M059J (cell line): ENCODE results near the gene MRNIP. TPM values are rescaled to one million over a fixed set of nuclear protein-coding genes. Genes with fewer than 3 reads are reported as not detected.
A peak's percentile ranks its signal among the peaks of the same experiment; 100 is the strongest.

Experiments
- DNase-seq: peaks from one replicate; pipeline ENCODE4 v3.0.0-alpha.2; 2012; ENCODE audit warnings: low read depth
- total RNA-seq: library from RNA; depleted of rRNA; stranded (reverse); fragments of >200 nt; shearing (Covaris generic); gene quantifications from 2 replicates; pipeline ENCODE4 v1.2.3, GENCODE V29; 2014

Gene MRNIP
- total RNA-seq, 1 experiment from 2014 or later: 11.3 TPM

DNA sequence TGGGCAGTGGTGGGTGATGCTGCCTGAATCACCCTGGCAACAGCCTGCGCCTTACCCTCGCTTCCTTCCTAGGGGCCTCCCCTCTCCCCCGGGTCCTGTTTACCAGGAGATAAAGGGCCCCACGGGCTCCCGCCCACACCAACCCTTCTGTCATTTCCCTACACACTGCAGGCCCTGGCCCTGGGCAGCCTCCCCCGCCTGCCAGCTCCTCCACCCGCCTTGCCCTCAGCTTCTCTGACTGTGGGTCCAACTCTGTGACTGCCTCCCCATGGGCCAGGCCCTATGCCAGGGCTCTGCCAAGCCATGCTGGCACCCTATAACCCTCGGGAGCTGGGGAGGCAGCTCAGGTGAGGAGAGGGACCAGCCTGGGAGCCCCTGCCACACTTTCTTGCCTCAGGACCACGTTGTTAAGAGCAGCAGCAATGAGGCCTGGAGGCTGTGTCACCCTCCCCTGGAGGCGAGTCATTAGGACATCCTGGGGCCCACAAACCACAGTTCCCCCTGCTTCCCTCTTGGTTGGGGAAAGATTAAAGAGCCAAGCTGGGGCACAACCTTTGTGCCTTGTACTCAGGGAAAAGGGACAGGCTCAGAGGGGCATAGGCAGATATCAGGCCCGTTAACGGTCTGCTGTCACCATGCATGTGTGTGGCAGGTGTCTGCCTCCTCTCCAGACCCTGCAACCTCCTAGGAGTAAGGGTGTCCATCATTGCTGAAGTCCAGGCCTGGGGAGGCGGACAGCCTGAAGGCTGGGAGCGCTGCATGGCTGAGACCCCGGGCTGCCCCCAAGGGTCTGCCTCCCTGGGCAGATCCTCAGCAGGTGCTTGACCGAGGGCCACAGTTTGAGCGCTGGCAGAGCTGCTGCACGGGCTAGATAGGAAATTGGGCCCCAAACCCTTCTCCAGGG lies 54.7 kb downstream of the MRNIP start:
- DNase-seq: peak; percentile 54

DNA sequence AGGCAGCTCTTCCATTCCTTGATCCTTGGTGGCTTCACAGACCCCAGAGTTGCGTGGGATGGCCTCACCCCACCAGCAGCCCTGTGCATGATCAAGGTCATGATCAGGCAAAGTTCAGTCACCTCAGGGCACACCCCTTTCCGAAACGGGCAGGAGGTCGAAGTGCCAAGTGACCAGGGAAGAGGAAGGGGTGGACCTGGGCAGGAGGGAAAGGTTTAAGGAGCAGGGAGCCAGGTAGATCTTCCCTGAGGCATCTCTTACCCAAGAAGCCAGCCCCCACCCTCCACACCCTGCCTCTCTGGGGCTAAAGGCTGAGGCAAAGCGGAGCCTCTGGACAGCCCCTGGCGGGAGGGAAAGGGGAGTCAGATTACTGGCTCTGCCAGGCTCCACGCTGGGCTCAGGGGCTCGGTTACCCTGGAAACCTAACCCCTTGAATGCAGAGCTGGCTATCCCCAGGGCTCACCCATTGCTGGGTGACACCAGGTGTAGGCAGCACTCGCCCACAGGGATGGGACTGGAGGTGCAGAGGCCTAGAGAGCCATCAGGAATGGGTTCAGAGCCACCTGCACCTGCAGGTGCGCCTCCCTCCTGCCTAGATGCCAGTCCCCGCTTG lies 55.6 kb downstream of the MRNIP start:
- no peak for DNase-seq

DNA sequence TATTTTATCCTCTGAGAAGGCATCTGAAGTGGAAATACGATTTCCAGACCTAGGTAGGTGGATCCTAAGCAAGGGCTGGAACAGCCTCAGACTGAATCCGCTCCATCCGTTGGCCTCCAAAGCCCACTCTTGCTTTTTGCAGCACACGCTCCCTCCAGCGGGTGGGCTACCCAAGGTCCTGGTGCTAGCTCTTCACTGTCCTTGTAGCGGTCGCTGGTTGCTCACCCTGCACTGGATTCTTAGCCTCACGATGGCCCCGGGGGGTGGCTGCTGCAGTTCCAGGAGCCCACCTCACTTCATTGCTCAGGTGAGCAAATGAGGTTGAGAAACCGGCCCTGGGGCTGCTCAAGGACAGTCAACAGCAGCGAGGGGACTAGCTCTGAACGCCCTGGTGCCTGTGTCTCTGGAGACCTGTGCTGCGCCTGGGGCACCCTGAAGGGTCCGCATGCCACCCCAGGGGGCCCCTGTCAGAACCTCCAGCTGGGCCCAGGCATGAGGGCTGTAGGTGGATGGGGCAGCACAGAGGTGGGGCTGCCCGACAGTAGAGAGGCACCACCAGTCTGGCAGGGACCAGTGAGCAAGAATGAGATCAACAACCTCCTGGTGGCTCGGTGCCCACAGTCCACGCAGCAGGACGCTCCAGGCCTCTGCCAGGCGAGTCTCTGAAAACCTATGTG lies 56.3 kb downstream of the MRNIP start:
- DNase-seq: no peak

DNA sequence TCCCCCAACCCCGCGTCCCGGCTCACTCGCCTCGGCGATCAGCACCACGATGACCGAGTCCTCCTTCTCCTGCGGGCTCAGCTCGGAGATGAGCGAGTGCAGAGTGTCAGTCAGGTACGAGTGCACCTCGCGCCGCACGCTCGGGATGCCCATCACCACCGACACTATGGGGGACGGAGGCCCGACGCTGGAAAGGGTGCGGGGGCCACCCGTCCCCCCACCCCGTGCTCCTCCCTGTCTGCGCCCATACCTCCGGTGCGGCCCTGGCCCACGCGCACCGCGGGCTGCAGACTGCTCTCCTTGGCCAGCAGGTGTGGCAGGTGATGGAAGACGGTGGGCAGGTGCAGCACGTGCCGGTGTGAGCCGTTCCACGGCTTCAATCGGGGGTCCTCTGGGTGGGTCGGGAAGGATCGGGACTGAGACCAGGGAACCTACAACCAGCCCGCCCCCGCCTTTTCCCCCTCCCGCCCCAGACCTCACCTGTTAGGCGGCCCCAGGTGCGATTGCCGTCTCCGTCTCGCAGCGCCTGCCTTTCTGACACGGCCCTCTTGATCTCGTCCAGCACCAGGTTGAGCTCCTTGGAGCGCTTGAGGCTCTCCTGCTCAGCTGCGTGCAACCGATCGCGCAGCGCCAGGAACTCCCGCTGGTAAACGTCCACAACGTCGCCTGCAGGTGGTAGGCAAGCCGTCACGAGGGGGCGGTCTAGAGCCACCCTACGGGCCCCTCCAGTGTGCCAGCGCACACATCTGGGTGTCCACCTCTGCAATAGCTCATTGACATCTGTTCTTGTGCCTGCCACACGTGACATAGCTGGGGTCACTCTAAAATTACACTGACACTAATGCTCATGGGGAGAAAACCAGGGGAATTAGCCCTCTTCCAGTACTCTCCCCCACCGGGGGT lies 57.1 kb downstream of the MRNIP start:
- DNase-seq: no peak

DNA sequence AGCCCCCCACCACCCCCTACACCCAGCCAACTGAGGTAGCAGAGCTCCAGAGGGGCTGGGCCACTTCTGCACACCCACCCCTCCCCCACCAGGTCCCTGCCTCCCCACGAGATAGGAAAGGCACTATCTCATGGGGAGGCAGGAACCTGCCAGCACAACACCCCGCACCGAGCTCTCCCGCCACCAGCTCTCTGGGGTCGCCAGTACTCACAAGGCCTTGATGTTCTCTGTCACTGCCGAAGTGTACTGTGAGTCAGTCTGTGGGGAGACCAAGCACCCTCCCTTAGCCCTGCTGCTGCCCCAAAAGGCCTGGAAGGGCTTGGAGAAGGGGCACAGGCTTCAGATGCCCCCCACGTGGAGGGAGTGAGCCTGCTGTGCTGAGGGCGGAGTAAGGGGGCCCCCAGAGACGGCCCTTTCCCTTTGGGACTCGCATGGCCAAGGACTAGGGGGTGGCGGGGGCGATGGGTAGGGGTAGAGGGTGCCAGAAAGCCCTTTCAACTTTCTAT lies 57.9 kb downstream of the MRNIP start:
- no peak for DNase-seq

DNA sequence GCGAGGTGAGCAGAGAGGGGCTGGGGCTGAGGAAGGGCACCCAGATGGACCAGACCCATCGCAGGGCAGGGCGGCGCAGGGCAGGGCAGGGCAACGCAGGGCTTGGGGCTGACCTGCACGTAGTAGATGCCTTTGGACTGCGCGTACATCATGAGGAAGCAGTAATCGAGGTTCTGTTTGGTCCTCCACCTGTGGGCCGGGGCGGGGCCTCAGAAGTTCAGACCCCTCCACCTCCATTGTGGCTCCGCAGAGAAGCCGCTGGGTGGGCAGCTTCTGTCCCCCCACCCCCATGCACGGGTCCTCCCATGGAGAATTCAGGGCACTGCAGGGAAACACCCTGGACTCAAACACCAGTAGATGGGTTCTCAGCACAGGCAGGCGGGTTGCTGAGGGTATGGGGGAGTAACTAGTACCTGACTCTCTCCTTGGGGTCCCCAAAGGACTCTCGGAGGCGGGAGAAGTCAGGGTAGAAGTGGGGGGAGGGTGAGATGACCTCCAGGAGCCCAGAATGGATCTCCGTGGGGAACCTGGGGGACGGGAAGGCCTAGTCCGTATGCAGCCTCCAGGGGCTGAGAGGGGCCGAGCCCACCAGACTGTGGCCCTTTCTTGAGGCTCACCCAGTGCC lies 58.4 kb downstream of the MRNIP start:
- DNase-seq: no peak

DNA sequence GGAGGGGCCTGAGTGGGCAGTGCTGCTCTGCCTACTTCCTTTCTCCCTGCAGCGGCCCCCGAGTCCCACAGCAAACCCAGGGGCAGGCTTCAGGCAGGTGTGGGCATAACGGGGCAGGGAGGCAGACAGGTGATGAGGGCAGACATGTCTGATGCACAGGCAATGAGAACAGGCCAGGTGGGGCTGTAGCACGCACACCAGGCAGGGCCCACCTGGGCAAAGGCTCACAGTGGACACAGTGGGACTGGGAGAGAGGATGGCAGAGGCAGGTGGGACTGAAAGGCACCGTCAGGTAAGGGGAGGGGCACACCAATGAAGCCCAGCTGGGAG lies 59.0 kb downstream of the MRNIP start:
- no peak for DNase-seq

DNA sequence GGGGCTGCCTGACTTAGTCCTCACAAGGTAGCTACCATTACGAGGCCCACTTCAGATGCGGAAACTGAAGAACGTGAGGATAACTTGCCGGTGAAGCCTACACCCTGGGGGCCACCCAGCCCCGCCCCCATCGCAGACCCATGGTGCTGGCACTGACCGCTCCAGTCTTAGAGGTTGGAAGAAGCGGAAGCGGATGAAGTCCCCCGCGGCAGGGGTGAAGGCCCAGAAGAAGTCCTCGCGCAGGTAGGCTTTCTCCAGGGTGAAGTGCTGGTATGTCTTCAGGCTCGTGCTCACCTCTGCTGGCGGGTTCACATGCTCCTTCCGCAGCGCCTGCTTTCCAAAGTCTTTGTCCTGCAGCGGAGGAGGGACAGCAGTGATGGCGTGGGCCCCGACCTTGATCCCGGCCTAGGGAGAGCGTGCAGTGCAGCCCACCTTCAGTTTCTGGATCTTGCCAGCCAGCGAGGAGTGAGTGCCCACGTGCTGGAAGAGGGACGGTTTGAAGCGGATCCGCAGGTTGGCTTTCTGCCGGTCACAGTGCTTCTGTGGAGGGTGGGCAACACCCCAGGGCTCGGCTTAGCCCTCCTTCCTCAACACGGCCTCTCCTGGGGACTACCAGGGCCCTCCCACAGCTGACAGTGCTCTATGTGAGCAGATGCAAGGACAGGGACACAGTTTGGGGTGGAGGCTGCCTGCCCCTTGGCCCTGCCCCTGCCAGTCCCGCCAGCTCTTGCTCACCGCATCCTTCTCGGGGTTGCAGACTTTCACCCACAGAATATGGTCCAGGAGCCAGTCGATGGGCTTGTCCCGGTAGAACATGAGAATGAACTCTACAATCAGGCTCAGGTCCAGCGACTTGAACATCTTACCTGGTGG lies 59.6 kb downstream of the MRNIP start:
- no peak for DNase-seq

DNA sequence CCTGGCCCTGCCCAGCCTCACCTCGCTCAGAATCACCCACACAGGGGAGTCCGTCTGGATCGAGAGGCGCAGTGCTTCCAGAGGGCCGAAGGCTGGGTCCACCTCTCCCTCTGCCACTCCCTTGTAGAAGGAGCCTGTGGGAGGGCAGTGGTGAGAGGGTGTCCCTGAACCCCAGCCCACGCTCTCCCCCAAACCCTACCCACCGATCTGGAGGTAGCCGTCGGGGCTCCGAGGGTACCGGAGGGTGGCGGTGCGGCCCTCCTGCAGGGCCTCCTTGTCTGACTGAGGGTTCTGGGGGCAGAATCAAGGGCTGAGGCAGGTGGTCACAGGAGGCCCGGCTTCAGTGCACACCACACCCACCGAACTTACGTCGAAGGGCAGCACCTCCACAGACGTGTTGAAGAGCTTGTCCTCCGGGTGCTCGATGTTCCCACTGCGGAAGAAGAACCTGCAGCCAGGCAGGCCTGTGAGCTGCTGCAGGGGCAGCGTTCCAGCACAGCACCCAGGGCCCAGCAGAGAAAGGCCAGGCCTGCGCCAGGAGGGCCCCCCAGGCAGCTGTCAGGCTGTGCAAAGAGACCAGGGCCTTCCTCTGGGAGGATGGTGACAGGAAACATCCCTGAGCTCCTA lies 60.4 kb downstream of the MRNIP start:
- DNase-seq: no peak

DNA sequence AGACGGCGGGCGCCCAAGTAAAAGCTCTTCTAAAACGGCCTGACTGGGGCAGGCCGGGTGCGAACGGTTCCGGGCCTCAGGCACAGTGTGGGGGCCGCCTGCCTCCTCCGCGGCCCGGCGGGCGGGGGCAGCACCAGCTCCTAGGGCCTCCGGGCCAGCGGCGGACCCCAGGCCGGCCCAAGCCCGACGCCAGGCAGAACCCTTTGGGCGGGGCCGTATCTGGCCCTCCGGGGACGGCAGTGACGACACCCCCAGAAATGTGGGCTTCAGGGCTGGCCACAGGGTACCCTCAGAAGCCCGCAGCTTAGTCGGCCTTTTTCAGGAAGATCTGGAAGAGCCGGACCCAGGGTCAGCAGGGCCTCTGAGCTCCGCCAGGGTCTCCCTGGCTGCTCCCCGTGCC lies 60.9 kb downstream of the MRNIP start:
- DNase-seq: no peak

DNA sequence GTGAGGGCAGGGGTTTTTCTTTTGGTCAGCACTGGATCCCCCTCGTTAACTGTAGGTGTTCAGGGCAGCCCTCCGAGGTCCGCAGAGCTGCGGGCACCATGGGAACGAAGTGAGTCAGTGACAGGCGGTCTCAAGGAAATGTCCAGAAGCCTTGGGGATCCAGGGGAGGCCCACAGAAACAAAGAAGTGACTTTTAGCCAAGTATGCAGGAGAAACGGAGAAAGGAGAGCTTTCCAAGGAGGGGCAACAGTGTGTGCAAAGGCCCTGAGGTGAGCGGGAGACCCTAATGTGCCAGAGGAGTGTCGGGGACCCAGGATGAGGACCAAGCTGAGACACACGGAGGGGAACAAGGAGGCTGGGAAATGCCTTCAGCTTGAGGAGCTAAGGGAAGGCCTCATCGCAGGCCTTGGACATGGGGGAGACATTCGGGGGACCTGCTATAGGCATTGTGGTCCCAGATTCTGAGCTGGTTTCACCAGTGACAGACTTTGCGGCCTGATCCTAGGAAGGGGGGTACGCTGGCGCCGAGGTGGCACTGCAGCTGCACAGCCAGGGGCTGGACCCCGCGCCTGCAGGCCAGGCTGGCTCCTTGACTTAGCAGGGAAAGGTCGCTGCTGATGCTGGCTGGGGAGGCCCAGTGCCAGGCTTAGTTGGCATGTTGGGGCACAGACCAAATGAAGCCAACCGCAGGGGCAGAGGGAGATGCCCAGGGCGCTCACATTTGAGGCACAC lies 61.6 kb downstream of the MRNIP start:
- no peak for DNase-seq

DNA sequence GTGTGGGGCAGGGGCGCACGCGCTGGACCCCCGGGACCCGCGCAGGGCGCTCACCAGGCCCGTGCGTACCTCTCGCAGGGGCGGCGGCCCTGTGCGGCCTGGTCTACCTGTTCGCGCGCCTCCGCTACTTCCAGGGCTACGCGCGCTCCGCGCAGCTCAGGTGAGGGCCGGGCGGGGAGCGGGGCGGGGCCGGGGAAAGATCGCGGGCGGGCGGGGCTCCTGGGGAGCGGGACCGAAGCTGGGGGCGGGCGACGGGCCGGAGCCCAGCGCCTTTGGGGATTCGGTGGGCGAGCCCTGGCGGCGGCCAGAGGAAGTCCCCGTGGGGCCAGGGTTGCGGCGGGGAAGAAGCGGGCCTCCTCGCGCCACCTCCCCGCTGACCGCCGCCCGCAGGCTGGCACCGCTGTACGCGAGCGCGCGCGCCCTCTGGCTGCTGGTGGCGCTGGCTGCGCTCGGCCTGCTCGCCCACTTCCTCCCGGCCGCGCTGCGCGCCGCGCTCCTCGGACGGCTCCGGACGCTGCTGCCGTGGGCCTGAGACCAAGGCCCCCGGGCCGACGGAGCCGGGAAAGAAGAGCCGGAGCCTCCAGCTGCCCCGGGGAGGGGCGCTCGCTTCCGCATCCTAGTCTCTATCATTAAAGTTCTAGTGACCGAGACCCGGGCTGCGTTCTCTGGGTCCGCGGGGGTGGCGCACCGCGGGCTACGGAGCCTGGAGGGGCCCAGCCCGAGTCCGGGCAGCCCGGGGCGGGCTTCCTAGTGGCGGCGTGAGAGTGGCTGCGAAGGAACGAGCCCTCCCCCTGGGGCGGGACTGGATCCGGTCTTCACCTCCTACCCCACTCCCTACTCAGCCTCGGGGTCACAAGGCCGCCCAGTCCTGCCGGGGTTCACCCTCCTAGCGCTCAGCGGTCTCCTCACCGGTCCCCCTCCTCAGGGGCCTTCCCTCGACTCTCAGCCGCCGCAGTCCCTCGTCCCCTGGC lies 62.5 kb downstream of the MRNIP start:
- peak; percentile 75 for DNase-seq

DNA sequence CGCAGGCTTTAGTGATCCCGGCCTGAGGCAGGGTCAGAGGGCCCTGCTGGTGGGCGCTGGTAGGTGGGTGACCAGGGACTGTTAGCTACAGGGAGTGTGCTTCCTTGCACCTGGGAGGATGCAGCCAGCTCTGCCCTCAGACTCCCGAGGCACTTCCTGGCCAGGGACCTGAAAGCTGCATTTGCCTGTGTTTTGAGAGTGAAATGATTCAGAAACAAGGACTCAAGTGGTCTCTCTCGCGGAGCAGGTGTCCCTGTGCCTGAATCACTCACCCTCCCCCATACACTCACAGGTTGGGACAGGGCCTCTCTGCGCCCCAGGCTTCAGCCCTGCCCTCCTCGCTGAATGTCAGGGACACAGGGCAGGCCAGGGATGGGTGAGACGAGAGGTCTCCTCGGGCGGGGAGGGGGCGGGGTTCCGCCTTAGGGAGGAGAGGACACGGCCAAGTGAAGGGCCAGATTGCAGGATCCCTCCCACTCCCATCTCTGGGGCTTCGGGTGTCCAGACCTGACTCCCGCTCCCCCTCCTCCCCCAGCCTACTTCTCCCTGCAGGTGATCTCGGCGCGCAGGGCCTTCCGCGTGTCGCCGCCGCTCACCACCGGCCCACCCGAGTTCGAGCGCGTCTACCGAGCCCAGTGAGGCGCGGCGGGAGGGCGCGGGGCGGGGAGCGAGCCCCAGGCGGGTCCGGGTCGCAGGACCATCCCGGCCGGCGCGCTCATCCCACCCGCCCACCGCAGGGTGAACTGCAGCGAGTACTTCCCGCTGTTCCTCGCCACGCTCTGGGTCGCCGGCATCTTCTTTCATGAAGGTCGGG lies 63.4 kb downstream of the MRNIP start:
- peak; percentile 16 for DNase-seq

DNA sequence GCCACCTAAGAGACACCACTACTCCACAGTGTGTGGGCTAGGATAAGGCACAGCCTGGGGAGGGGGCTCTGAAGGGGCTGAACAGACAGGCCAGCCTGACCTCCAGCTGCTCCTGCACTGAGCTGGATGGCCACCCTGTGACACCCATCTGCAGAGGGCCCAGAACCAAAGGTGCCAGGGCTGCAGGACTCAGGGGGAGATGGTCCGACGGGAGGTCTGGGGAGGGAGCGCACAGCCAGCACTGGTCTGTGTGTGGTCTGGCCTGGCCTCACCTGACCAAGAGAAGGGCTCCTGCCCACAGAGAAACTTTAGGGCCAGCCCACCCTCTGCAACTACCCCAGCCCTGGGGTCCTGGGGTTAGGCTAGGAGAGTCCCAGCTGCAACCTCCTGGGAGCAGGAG lies 64.0 kb downstream of the MRNIP start:
- DNase-seq: no peak

DNA sequence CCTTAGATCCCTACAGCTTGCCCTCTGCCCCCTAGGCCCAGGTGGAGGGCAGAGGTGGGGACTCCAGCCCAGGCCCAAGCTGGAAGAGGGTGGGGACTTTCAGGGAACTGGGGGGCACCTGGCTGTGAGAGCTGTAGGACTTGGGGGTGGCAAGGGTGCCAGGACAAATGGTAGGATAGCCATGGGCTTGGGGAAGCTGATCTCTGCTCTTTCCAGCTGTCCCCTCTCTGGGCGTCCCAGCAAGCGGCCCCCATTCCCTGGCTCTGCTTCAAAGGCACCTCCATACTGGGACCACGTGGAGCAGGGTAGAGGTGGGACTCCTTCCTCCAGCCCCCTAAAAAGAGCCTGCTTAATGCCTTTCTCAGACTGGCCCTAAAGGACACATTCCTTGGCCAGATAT lies 64.4 kb downstream of the MRNIP start:
- DNase-seq: no peak

DNA sequence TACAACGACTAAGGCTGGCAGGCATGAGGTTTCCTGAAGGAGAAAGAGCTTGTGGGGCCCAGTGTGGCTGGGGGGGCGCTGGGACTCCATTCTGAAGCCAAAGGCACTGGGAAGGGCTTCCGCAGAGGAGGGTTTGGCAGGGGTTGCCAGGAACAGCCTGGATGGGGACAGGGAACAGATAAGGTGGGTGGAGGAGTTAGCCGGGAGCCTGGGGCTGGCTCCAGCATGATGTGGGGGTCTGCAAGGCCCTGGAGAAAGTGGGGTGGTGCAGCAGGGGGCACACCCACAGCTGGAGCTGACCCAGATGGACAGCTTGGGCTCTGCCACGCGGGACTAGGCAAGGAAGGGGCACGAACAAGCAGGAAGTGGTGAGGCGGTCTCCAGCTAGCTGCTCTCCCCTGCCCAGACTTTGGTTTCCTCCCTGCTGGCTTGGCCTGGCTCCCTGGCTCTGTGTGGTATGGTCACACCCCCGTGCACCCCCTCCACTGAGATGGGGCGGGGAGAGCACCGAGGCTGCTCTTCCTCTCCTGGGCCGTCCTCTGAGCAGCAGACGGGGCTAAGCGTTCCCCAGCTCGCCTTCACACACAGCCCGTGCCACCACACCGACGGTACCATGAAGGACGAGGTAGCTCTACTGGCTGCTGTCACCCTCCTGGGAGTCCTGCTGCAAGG lies 65.0 kb downstream of the MRNIP start, which contains the start of gene LTC4S:
LTC4S (plus strand) TSS at position 519 of the 672 bp plus-strand sequence; CDS start at position 614, 95 bp downstream.
- peak; percentile 22 for DNase-seq
